ENCODE measurements around the gene EDEM1.

EDEM1 gene

GRCh38 chr3:5201536-5201935, 14.0 kb downstream of the EDEM1 start:
- DNase-seq: no peak

GRCh38 chr3:5202222-5202621, 14.7 kb downstream of the EDEM1 start:
- no peak for DNase-seq

GRCh38 chr3:5205165-5205941, 17.8 kb downstream of the EDEM1 start:
- DNase-seq: no peak

GRCh38 chr3:5210926-5211325, 23.4 kb downstream of the EDEM1 start:
- no peak for DNase-seq

GRCh38 chr3:5212628-5213573, 25.4 kb downstream of the EDEM1 start:
- DNase-seq: no peak

GRCh38 chr3:5213574-5213966, 26.1 kb downstream of the EDEM1 start:
- DNase-seq: no peak

- no peak for DNase-seq
Observed at GRCh38 chr3:5214352-5214751, 26.8 kb downstream of the EDEM1 start.

- no peak for DNase-seq
Observed at GRCh38 chr3:5217824-5218595, 30.5 kb downstream of the EDEM1 start.

GRCh38 chr3:5218815-5219214, 31.3 kb downstream of the EDEM1 start:
- no peak for DNase-seq

- DNase-seq: no peak
Observed at GRCh38 chr3:5219216-5219615, 31.7 kb downstream of the EDEM1 start.

- DNase-seq: no peak
Observed at GRCh38 chr3:5220193-5220592, 32.7 kb downstream of the EDEM1 start.

- DNase-seq: no peak
Observed at GRCh38 chr3:5220667-5221431, 33.3 kb downstream of the EDEM1 start.

- no peak for DNase-seq
Observed at GRCh38 chr3:5221701-5222100, 34.2 kb downstream of the EDEM1 start.

GRCh38 chr3:5222283-5223005, 34.9 kb downstream of the EDEM1 start:
- no peak for DNase-seq

- DNase-seq: no peak
Observed at GRCh38 chr3:5226783-5227182, 39.3 kb downstream of the EDEM1 start.

GRCh38 chr3:5227812-5228211, 40.3 kb downstream of the EDEM1 start:
- no peak for DNase-seq

GRCh38 chr3:5229414-5229813, 41.9 kb downstream of the EDEM1 start:
- no peak for DNase-seq

- DNase-seq: no peak
Observed at GRCh38 chr3:5231074-5231473, 43.6 kb downstream of the EDEM1 start.

- DNase-seq: no peak
Observed at GRCh38 chr3:5231487-5231886, 44.0 kb downstream of the EDEM1 start.

GRCh38 chr3:5232570-5232969, 45.1 kb downstream of the EDEM1 start:
- no peak for DNase-seq

- DNase-seq: no peak
Observed at GRCh38 chr3:5233026-5233425, 45.5 kb downstream of the EDEM1 start.

GRCh38 chr3:5235655-5236054, 48.1 kb downstream of the EDEM1 start:
- DNase-seq: no peak
